T-helper 2 cell treated with Interferon-gamma antibody and Interleukin-4, amounts not matched to agents 5 μg/mL and 100 μg/mL, for 36 hours (primary cell): ENCODE data around the gene TCOF1.

Experiments used
- DNase-seq: peaks from one replicate; pipeline ENCODE4 v3.0.0; 2021; ENCODE audit warnings: low spot score
- H3K27ac Mint-ChIP-seq: one replicate; pipeline ENCODE4 v1.8.0; 2021; ENCODE audit warnings: mild to moderate bottlenecking, mixed read lengths
- H3K27me3 Mint-ChIP-seq: one replicate; pipeline ENCODE4 v1.8.0; 2021; ENCODE audit warnings: low read depth, mixed read lengths
- H3K36me3 Mint-ChIP-seq: one replicate; pipeline ENCODE4 v1.8.0; 2021; ENCODE audit warnings: low read depth, mixed read lengths
- H3K4me1 Mint-ChIP-seq: one replicate; pipeline ENCODE4 v1.8.0; 2021; ENCODE audit warnings: low read depth, mixed read lengths
- H3K4me3 Mint-ChIP-seq: one replicate; pipeline ENCODE4 v1.8.0; 2022; ENCODE audit warnings: mild to moderate bottlenecking, moderate library complexity, mixed read lengths
- H3K9me3 Mint-ChIP-seq: one replicate; pipeline ENCODE4 v1.8.0; 2021; ENCODE audit warnings: mixed read lengths

TCOF1 gene

GRCh38 chr5:150319484-150319790, 38.1 kb upstream of the TCOF1 start:
- H3K9me3 Mint-ChIP-seq, result no peaks in the 10 kb centered on the region
- peaks cover 2% of the 10 kb centered on the region for H3K27me3 Mint-ChIP-seq
- no peak overlapping the region for H3K4me3 Mint-ChIP-seq
- H3K36me3 Mint-ChIP-seq, result no peaks in the 10 kb centered on the region
- no peak for DNase-seq
- H3K27ac Mint-ChIP-seq, result no peak overlapping the region
- H3K4me1 Mint-ChIP-seq, result peaks cover 3% of the 10 kb centered on the region

- no peaks in the 10 kb centered on the region for H3K36me3 Mint-ChIP-seq
- no peak for DNase-seq
Observed at GRCh38 chr5:150320044-150320613, 37.4 kb upstream of the TCOF1 start.

GRCh38 chr5:150321211-150321610, 36.3 kb upstream of the TCOF1 start:
- H3K27ac Mint-ChIP-seq, result no peak overlapping the region
- peaks cover 2% of the 10 kb centered on the region for H3K27me3 Mint-ChIP-seq

More at GRCh38 chr5:150320044-150320613, 37.4 kb upstream of the TCOF1 start:
- H3K9me3 Mint-ChIP-seq, result no peaks in the 10 kb centered on the region
- H3K27ac Mint-ChIP-seq, result no peak overlapping the region
- peaks cover 3% of the 10 kb centered on the region for H3K4me1 Mint-ChIP-seq
- H3K27me3 Mint-ChIP-seq, result peaks cover 2% of the 10 kb centered on the region
- H3K4me3 Mint-ChIP-seq, result no peak overlapping the region

GRCh38 chr5:150321784-150322183, 35.7 kb upstream of the TCOF1 start:
- Mint-ChIP-seq H3K4me3 (no peak overlapping the region), H3K36me3 (no peaks in the 10 kb centered on the region), H3K9me3 (no peaks in the 10 kb centered on the region), H3K27ac (no peak overlapping the region), H3K27me3 (peaks cover 2% of the 10 kb centered on the region), H3K4me1 (peaks cover 3% of the 10 kb centered on the region)
- DNase-seq, result no peak

More at GRCh38 chr5:150321211-150321610, 36.3 kb upstream of the TCOF1 start:
- no peaks in the 10 kb centered on the region for H3K9me3 Mint-ChIP-seq
- H3K4me1 Mint-ChIP-seq, result peaks cover 3% of the 10 kb centered on the region
- no peaks in the 10 kb centered on the region for H3K36me3 Mint-ChIP-seq
- no peak for DNase-seq
- H3K4me3 Mint-ChIP-seq, result no peak overlapping the region

GRCh38 chr5:150322202-150322601, 35.3 kb upstream of the TCOF1 start:
- Mint-ChIP-seq H3K9me3 (no peaks in the 10 kb centered on the region), H3K4me3 (no peak overlapping the region), H3K36me3 (no peaks in the 10 kb centered on the region), H3K4me1 (peaks cover 3% of the 10 kb centered on the region), H3K27ac (no peak overlapping the region), H3K27me3 (peaks cover 2% of the 10 kb centered on the region)
- no peak for DNase-seq

GRCh38 chr5:150323092-150323491, 34.4 kb upstream of the TCOF1 start:
- peaks cover 2% of the 10 kb centered on the region for H3K27me3 Mint-ChIP-seq
- peaks cover 3% of the 10 kb centered on the region for H3K4me1 Mint-ChIP-seq
- no peaks in the 10 kb centered on the region for H3K9me3 Mint-ChIP-seq
- no peak for DNase-seq
- no peak overlapping the region for H3K27ac Mint-ChIP-seq
- no peaks in the 10 kb centered on the region for H3K36me3 Mint-ChIP-seq
- no peak overlapping the region for H3K4me3 Mint-ChIP-seq

GRCh38 chr5:150323819-150324218, 33.7 kb upstream of the TCOF1 start:
- no peaks in the 10 kb centered on the region for H3K9me3 Mint-ChIP-seq
- peaks cover 3% of the 10 kb centered on the region for H3K4me1 Mint-ChIP-seq
- no peak overlapping the region for H3K27ac Mint-ChIP-seq
- no peak for DNase-seq
- peaks cover 1% of the 10 kb centered on the region for H3K27me3 Mint-ChIP-seq
- no peaks in the 10 kb centered on the region for H3K36me3 Mint-ChIP-seq
- H3K4me3 Mint-ChIP-seq, result no peak overlapping the region

GRCh38 chr5:150325426-150325825, 32.1 kb upstream of the TCOF1 start:
- Mint-ChIP-seq H3K9me3 (no peaks in the 10 kb centered on the region), H3K4me3 (no peak overlapping the region), H3K36me3 (no peaks in the 10 kb centered on the region), H3K27me3 (peaks cover 5% of the 10 kb centered on the region), H3K4me1 (peaks cover 3% of the 10 kb centered on the region), H3K27ac (no peak overlapping the region)
- no peak for DNase-seq

- no peak overlapping the region for H3K4me3 Mint-ChIP-seq
- no peak for DNase-seq
- H3K4me1 Mint-ChIP-seq, result peaks cover 3% of the 10 kb centered on the region
- no peaks in the 10 kb centered on the region for H3K9me3 Mint-ChIP-seq
- H3K27ac Mint-ChIP-seq, result no peak overlapping the region
- H3K27me3 Mint-ChIP-seq, result peaks cover 5% of the 10 kb centered on the region
- no peaks in the 10 kb centered on the region for H3K36me3 Mint-ChIP-seq
Observed at GRCh38 chr5:150326707-150327106, 30.8 kb upstream of the TCOF1 start.

- Mint-ChIP-seq H3K36me3 (no peaks in the 10 kb centered on the region), H3K9me3 (no peaks in the 10 kb centered on the region), H3K4me1 (no peaks in the 10 kb centered on the region), H3K27ac (no peak overlapping the region), H3K4me3 (no peak overlapping the region), H3K27me3 (peaks cover 5% of the 10 kb centered on the region)
- DNase-seq, result no peak
Observed at GRCh38 chr5:150327139-150327538, 30.4 kb upstream of the TCOF1 start.

GRCh38 chr5:150328515-150328914, 29.0 kb upstream of the TCOF1 start:
- Mint-ChIP-seq H3K27ac (no peak overlapping the region), H3K4me1 (no peaks in the 10 kb centered on the region), H3K9me3 (no peaks in the 10 kb centered on the region), H3K36me3 (no peaks in the 10 kb centered on the region), H3K4me3 (no peak overlapping the region), H3K27me3 (peaks cover 5% of the 10 kb centered on the region)
- DNase-seq, result no peak

GRCh38 chr5:150329038-150329437, 28.5 kb upstream of the TCOF1 start:
- H3K4me3 Mint-ChIP-seq, result no peak overlapping the region
- H3K36me3 Mint-ChIP-seq, result no peaks in the 10 kb centered on the region
- no peak for DNase-seq
- no peaks in the 10 kb centered on the region for H3K9me3 Mint-ChIP-seq
- H3K27ac Mint-ChIP-seq, result no peak overlapping the region
- H3K4me1 Mint-ChIP-seq, result no peaks in the 10 kb centered on the region
- H3K27me3 Mint-ChIP-seq, result peaks cover 5% of the 10 kb centered on the region

- H3K4me3 Mint-ChIP-seq, result no peak overlapping the region
- no peaks in the 10 kb centered on the region for H3K4me1 Mint-ChIP-seq
- peaks cover 5% of the 10 kb centered on the region for H3K27me3 Mint-ChIP-seq
- no peak for DNase-seq
- H3K9me3 Mint-ChIP-seq, result no peaks in the 10 kb centered on the region
- H3K36me3 Mint-ChIP-seq, result no peaks in the 10 kb centered on the region
- H3K27ac Mint-ChIP-seq, result no peak overlapping the region
Observed at GRCh38 chr5:150329881-150330876, 27.3 kb upstream of the TCOF1 start.

GRCh38 chr5:150333400-150333799, 24.1 kb upstream of the TCOF1 start:
- Mint-ChIP-seq H3K4me1 (no peaks in the 10 kb centered on the region), H3K36me3 (no peaks in the 10 kb centered on the region), H3K9me3 (no peaks in the 10 kb centered on the region), H3K27me3 (peaks cover 5% of the 10 kb centered on the region), H3K27ac (no peak overlapping the region), H3K4me3 (no peak overlapping the region)
- DNase-seq, result no peak
